ENCODE results near the gene OPALIN. TPM values are rescaled to one million over a fixed set of nuclear protein-coding genes. Genes with fewer than 3 reads are reported as not detected.

Gene OPALIN
- total and polyA plus RNA-seq, 10 of the 15 experiments (the other 5 are each of a cell fraction or from before 2014, with no cell fraction given) = not detected

DNA sequence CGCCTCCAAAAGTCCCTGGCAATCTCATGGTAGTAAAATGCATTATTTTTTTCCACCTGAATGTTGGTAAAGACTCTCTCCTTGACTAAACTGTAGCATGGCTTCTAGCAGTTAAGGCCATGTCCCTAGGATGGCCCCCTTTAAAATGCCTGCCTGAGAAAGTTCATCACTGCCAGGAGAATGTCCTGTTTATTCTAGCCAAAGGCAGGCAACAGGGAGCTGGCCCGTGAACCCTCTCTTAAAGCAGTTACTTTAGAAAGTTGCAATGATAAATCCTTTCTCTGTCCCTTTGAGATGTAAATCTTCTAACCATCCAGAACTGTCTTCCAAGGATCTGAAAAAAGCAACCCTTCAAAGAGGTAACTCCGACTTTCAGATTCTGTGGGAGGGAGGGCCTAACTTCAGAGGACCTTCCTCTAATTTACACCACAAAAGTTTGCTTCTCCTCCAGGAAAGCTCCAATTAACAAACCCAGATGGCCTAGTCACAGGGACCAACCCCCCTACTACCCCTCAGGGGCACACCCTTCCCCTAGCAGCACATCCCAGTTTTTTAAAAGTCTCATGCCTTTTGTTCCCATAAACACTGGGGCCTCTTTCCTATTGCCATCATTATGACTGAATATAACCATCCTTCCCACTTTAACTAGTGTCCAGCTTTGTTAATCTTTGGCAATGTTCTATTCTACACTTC is 49.0 kb downstream of the OPALIN start:
- ChIA-PET RAD21 (ENCODE audit: unreplicated experiment) (interaction anchor here (0.6 kb wide), 1 partner anchor 30 kb away, joined by 5 read pairs; no protein-coding TSS in a partner anchor), POLR2A (no interaction called here), SMC1A (ENCODE audit: uncharacterized antibody, unreplicated experiment) (no interaction called here), CTCF (interaction anchor here (0.8 to 2.7 kb wide), 3 partner anchors 16 to 80 kb away, joined by 4 to 12 read pairs (median 7); no protein-coding TSS in a partner anchor)
- Histone ChIP-seq H3K4me3 (no peak overlapping the region), H3K9ac (ENCODE audit: control insufficient read depth, insufficient read depth, low read length) (no peak overlapping the region), H3K36me3 (ENCODE audit: control insufficient read depth in 2 of 2, insufficient read depth in 2 of 2, low read length in 1 of 2) (no peaks in the 10 kb centered on the region), H3K4me2 (ENCODE audit: control insufficient read depth, insufficient read depth) (no peak overlapping the region), H4K20me1 (ENCODE audit: control insufficient read depth, insufficient read depth) (no peaks in the 10 kb centered on the region), H3K4me1 (ENCODE audit: control insufficient read depth, insufficient read depth, low read length) (no peaks in the 10 kb centered on the region), H3K27ac (ENCODE audit: control insufficient read depth, insufficient read depth) (no peak overlapping the region), H3K9me3 (replicated peaks; ENCODE audit: control insufficient read depth, insufficient read depth, low read length) (no peaks in the 10 kb centered on the region), H3K27me3 (replicated peaks in 1 of 2; ENCODE audit: control insufficient read depth in 2 of 2, insufficient read depth in 2 of 2, low read length in 1 of 2) (peaks cover 0 to 2% of the 10 kb centered on the region in 2 experiments; a peak in 1 of 4 replicates), H3K79me2 (ENCODE audit: control insufficient read depth, insufficient read depth, low read length) (no peaks in the 10 kb centered on the region), H2AFZ (ENCODE audit: control insufficient read depth, low read depth, low read length) (no peak overlapping the region)
- ATAC-seq (no peak), DNase-seq (ENCODE audit: low read depth, low spot score) (no peak), FAIRE-seq (no peak)
- intact Hi-C loops (cut with micrococcal nuclease; ENCODE audit: unreplicated experiment) (no loop called here), in situ Hi-C loops (cut with MboI) (no loop called here)
- TF ChIP-seq STAT1 (conservative IDR thresholded peaks at IDR 0.05) (no peak), LARP7 (IDR thresholded peaks at IDR 0.05) (no peak), SIN3A (IDR thresholded peaks at IDR 0.05; ENCODE audit: low read depth, low read length) (no peak), FOS (IDR thresholded peaks at IDR 0.05; ENCODE audit: borderline replicate concordance, extremely low read depth, insufficient read length) (no peak), MTA2 (IDR thresholded peaks at IDR 0.05; ENCODE audit: low read depth) (no peak), PKNOX1 (IDR thresholded peaks at IDR 0.05) (no peak), ZBED1 (IDR thresholded peaks at IDR 0.05; ENCODE audit: borderline replicate concordance) (no peak), SMARCA5 (IDR thresholded peaks at IDR 0.05) (no peak), MEF2B (IDR thresholded peaks at IDR 0.05; ENCODE audit: partially characterized antibody, poor library complexity, severe bottlenecking) (no peak), ZBTB40 (IDR thresholded peaks at IDR 0.05; ENCODE audit: borderline replicate concordance) (no peak), SIX5 (IDR thresholded peaks at IDR 0.05; ENCODE audit: low read depth, low read length, severe bottlenecking) (no peak), TBL1XR1 (IDR thresholded peaks at IDR 0.05; ENCODE audit: low read depth, low read length) (no peak), NFYA (IDR thresholded peaks at IDR 0.05; ENCODE audit: borderline replicate concordance, low read depth, low read length) (no peak)
- TF ChIP-seq, protein P1, sequence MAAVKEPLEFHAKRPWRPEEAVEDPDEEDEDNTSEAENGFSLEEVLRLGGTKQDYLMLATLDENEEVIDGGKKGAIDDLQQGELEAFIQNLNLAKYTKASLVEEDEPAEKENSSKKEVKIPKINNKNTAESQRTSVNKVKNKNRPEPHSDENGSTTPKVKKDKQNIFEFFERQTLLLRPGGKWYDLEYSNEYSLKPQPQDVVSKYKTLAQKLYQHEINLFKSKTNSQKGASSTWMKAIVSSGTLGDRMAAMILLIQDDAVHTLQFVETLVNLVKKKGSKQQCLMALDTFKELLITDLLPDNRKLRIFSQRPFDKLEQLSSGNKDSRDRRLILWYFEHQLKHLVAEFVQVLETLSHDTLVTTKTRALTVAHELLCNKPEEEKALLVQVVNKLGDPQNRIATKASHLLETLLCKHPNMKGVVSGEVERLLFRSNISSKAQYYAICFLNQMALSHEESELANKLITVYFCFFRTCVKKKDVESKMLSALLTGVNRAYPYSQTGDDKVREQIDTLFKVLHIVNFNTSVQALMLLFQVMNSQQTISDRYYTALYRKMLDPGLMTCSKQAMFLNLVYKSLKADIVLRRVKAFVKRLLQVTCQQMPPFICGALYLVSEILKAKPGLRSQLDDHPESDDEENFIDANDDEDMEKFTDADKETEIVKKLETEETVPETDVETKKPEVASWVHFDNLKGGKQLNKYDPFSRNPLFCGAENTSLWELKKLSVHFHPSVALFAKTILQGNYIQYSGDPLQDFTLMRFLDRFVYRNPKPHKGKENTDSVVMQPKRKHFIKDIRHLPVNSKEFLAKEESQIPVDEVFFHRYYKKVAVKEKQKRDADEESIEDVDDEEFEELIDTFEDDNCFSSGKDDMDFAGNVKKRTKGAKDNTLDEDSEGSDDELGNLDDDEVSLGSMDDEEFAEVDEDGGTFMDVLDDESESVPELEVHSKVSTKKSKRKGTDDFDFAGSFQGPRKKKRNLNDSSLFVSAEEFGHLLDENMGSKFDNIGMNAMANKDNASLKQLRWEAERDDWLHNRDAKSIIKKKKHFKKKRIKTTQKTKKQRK (IDR thresholded peaks at IDR 0.05; ENCODE audit: low read depth, low read length) = no peak
- TF ChIP-seq, protein P2, sequence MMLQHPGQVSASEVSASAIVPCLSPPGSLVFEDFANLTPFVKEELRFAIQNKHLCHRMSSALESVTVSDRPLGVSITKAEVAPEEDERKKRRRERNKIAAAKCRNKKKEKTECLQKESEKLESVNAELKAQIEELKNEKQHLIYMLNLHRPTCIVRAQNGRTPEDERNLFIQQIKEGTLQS (IDR thresholded peaks at IDR 0.05; ENCODE audit: borderline replicate concordance, extremely low read depth, low read depth, low read length) = no peak
- WGBS (ENCODE audit: insufficient coverage, insufficient replicate concordance, low lambda C conversion rate, missing lambda C conversion rate) = 97% methylated on average over 3 of the region's 3 CpGs
- no TSS peak for BruUV-seq (replicated peaks)

Data from GM12878 (cell line).